C4-2B (cell line): ENCODE results near the gene PON3.

Source experiments
- H3K27ac ChIP-seq: fragments of 450-650 bp; 2 replicates; pipeline ENCODE4 v1.5.1; 2017
- ZFX ChIP-seq: fragments of 450-650 bp; IDR thresholded peaks from 2 replicates; pipeline ENCODE4 v1.6.1; 2017
- TF ChIP-seq, protein P1 (sequence below): fragments of 450-650 bp; conservative IDR thresholded peaks from 2 replicates; pipeline ENCODE4 v1.5.1; 2017; ENCODE audit warnings: mild to moderate bottlenecking

PON3 gene

GRCh38 chr7:95323410-95324129, 72.6 kb downstream of the PON3 start:
- H3K27ac ChIP-seq = peak overlapping the region; percentile 46; the same call in 1 of the 2 replicates
- TF ChIP-seq, protein P1, sequence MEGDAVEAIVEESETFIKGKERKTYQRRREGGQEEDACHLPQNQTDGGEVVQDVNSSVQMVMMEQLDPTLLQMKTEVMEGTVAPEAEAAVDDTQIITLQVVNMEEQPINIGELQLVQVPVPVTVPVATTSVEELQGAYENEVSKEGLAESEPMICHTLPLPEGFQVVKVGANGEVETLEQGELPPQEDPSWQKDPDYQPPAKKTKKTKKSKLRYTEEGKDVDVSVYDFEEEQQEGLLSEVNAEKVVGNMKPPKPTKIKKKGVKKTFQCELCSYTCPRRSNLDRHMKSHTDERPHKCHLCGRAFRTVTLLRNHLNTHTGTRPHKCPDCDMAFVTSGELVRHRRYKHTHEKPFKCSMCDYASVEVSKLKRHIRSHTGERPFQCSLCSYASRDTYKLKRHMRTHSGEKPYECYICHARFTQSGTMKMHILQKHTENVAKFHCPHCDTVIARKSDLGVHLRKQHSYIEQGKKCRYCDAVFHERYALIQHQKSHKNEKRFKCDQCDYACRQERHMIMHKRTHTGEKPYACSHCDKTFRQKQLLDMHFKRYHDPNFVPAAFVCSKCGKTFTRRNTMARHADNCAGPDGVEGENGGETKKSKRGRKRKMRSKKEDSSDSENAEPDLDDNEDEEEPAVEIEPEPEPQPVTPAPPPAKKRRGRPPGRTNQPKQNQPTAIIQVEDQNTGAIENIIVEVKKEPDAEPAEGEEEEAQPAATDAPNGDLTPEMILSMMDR = no peak
- TF ChIP-seq ZFX = no peak

DNA sequence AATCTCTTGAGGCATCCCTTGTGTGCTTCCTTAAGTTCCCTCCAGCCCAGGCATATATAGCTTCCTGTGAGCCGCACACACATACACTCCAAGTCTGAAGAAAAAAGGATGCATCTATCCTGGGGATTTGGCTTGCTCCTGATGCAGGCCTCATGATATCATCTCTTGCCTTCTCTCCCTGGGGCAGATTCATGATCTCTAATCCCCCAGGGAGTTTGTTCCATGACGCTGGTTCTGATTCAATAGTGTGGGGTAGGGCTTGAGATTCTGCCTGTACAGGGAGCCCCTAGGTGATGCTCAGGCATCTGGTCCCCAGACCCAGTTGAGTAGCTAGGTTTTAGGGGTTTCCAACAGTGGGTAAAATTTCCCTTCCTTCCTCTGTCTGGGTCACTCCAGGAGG, 73.3 kb downstream of the PON3 start:
- H3K27ac ChIP-seq = peak overlapping the region; percentile 54
- no peak for TF ChIP-seq ZFX
- TF ChIP-seq, protein P1 = no peak

- H3K27ac ChIP-seq = peak overlapping the region; percentile 54
Measured at GRCh38 chr7:95322396-95322795, 73.8 kb downstream of the PON3 start.

DNA sequence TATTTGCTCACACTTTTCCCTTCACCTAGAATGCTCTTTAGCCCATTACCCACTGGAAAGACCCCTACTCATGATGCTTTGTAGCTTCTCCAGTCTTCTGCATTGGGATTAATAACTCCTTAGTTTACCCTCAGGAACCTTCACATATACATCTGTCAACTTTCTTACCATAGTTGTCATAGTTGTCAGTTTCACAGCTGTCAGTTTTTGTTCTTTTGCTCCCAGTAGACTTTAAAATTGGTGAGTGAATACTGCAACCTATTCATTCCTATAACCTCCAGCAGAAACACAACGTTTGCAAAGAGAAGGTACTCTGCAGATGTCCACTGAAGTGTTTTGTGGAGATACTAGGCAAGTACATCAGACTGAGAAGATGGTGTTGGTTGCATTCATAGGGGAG, 74.5 kb downstream of the PON3 start:
- TF ChIP-seq ZFX = no peak
- TF ChIP-seq, protein P1 = no peak
- no peak overlapping the region for H3K27ac ChIP-seq

More at GRCh38 chr7:95322396-95322795, 73.8 kb downstream of the PON3 start:
- TF ChIP-seq, protein P1 = no peak
- TF ChIP-seq ZFX = no peak

GRCh38 chr7:95320651-95321050, 75.5 kb downstream of the PON3 start:
- no peak for TF ChIP-seq ZFX
- H3K27ac ChIP-seq = no peak overlapping the region

DNA sequence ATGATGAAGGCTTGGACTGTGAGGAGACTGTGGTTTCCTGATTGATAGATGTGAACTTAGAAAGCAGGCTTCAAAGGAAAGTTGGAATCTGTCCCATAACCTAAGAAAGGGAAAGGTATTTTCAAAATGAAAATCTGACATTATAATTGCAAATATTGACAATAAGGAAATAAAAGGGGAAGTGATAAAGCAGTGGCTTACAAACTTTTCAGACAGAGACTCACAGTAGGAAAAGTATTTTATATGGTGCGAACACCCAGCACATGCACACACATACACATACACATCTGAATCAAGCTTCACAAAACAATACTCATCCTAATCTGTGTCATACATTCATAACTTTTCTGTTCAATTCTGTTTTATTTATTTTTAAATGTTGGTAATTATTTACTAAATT, 76.6 kb downstream of the PON3 start:
- TF ChIP-seq ZFX = no peak
- TF ChIP-seq, protein P1 = no peak
- no peak overlapping the region for H3K27ac ChIP-seq

- no peak overlapping the region; the same call in 1 of the 2 replicates for H3K27ac ChIP-seq
Measured at GRCh38 chr7:95318501-95319100, 77.6 kb downstream of the PON3 start.

More at GRCh38 chr7:95318501-95319100, 77.6 kb downstream of the PON3 start:
- TF ChIP-seq, protein P1 = no peak
- TF ChIP-seq ZFX = no peak
